ENCODE measurements around the gene HEXIM2. TPM values are rescaled to one million over a fixed set of nuclear protein-coding genes. Genes with fewer than 3 reads are reported as not detected.

HEXIM2 gene
- total and polyA plus RNA-seq, 2 of the 13 experiments (the other 11 are each of a cell fraction or from before 2014, with no cell fraction given) = 27.1 to 32.4 TPM

- TF ChIP-seq KLF13 (CRISPR knock-in tag; IDR thresholded peaks at IDR 0.05) (no peak), ARNTL (CRISPR knock-in tag; IDR thresholded peaks at IDR 0.05) (no peak; the same call in 1 of the 2 replicates), RNF219 (CRISPR knock-in tag; IDR thresholded peaks at IDR 0.05) (no peak), SP5 (CRISPR knock-in tag; IDR thresholded peaks at IDR 0.05; ENCODE audit: borderline replicate concordance, low read depth) (no peak), CEBPG (CRISPR knock-in tag; IDR thresholded peaks at IDR 0.05) (peak; percentile 8; the same call in 1 of the 2 replicates), HOMEZ (CRISPR knock-in tag; IDR thresholded peaks at IDR 0.05; ENCODE audit: low read depth) (no peak), ZBTB40 (IDR thresholded peaks at IDR 0.05) (no peak), ZBTB40 (CRISPR knock-in tag; IDR thresholded peaks at IDR 0.05) (no peak), ZHX1 (CRISPR knock-in tag; IDR thresholded peaks at IDR 0.05; ENCODE audit: low read depth) (no peak; the same call in 1 of the 2 replicates), LRRFIP1 (CRISPR knock-in tag; conservative IDR thresholded peaks at IDR 0.05) (no peak)
Observed at GRCh38 chr17:45147581-45148182, 14.0 kb upstream of the HEXIM2 start (continued).
